Measurements from ENCODE around the gene GOLM1. TPM values are rescaled to one million over a fixed set of nuclear protein-coding genes. Genes with fewer than 3 reads are reported as not detected.

GOLM1 gene
- total and polyA plus RNA-seq, 9 of the 15 experiments (the other 6 are each of a cell fraction or from before 2014, with no cell fraction given), result 0.09 to 0.96 (median 0.40) TPM; not detected in 4

DNA sequence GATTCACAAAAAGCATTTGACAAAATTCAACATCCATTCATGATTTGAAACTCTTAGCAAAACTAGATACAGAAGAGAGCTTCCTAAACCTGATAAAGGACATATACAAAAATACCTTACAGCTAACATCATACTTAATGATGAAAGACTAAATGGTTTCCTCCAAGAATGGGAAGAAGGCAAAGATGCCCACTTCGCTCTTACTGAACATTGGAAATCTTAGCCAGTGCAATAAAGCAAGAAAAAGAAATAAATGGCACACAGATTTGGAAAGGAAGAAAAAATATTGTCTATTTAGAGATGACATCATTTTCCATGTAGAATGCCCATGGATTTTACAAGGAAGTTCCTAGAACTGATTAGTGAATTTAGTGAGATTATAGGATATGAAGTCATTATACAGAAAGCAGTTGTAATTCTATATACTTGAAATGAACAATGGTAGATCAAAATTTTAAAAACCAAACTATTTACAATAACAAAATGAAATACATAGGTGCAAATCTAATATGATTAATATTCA is 94.0 kb downstream of the GOLM1 start (continued):
- no peak for TF ChIP-seq ZNF280A (IDR thresholded peaks at IDR 0.05; ENCODE audit: low read depth, partially characterized antibody)
- no peak for TF ChIP-seq SNIP1 (IDR thresholded peaks at IDR 0.05; ENCODE audit: low read depth)

DNA sequence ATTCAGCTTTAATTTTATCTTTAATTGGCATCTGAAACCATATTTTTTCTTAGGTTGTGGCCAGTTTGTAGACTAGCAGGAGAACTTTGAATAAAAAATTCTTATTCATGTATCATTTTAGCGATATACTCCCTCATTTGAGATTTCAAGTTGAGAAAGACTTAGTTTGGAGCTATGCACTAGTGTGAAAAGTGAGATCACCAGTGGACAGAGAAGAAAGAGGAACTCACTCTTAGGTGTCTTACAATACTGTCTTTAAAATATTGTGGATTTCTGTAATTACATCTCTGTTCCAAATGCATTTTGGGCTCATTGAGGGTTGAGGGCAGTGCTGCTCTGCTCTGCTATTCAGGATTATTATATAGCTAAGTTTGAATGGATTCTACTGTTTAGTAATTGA is 103.8 kb downstream of the GOLM1 start:
- no peaks in the 10 kb centered on the region for H3K9me3 ChIP-seq (replicated peaks; ENCODE audit: control insufficient read depth, insufficient read depth, low read depth, low read length)
- H3K27me3 ChIP-seq (ENCODE audit: control insufficient read depth in 2 of 2, insufficient read depth in 2 of 2, low read length in 2 of 2), result no peaks in the 10 kb centered on the region
- WGBS (ENCODE audit: insufficient coverage, low coverage, missing lambda C conversion rate), result 100% methylated on average over 1 of the region's 1 CpG
- POLR2A ChIA-PET, result no interaction called here
- no peak overlapping the region for H3K4me2 ChIP-seq (ENCODE audit: insufficient read depth, low read length)
- intact Hi-C loops (cut with micrococcal nuclease) (no loop called here), in situ Hi-C loops (cut with MboI) (no loop called here)
- H3K4me1 ChIP-seq (replicated peaks in 1 of 2; ENCODE audit: control insufficient read depth in 2 of 2, insufficient read depth in 2 of 2, low read length in 2 of 2), result no peaks in the 10 kb centered on the region
- CTCF ChIA-PET (ENCODE audit: low intra/inter-chr PET ratio), result no interaction called here
- no peak overlapping the region for H3K27ac ChIP-seq (ENCODE audit: extremely low read depth, low read depth, low read length)
- no peaks in the 10 kb centered on the region for H3K9me1 ChIP-seq (ENCODE audit: control insufficient read depth, insufficient read depth, low read length)
- TF ChIP-seq PHB2 (IDR thresholded peaks at IDR 0.05; ENCODE audit: low read depth) (no peak), SPI1 (IDR thresholded peaks at IDR 0.05; ENCODE audit: borderline replicate concordance, low read depth, low read length) (0 out of 2 replicates have a peak, but pooled peaks have one; percentile 14)
- no peak overlapping the region for H2AFZ ChIP-seq (ENCODE audit: low read depth, low read length)
- FAIRE-seq (no peak), ATAC-seq (no peak), DNase-seq (ENCODE audit: extremely low read depth in 1 of 4, low spot score in 3 of 4) (no peak)
- no peaks in the 10 kb centered on the region; the same call in 2 of the 3 replicates for H3K79me2 ChIP-seq (ENCODE audit: control insufficient read depth, insufficient read depth, low read length)
- no peak overlapping the region for H3K4me3 ChIP-seq
- no peak overlapping the region for H3K9ac ChIP-seq (ENCODE audit: insufficient read depth in 1 of 2, low read depth in 2 of 2, low read length in 2 of 2)
- no TSS peak for BruUV-seq (replicated peaks)
- no peaks in the 10 kb centered on the region for H4K20me1 ChIP-seq (replicated peaks; ENCODE audit: control insufficient read depth, insufficient read depth, low read length)
- peaks cover 51% of the 10 kb centered on the region for H3K36me3 ChIP-seq (ENCODE audit: control insufficient read depth, insufficient read depth, low read length)

All from K562 (cell line).